DMS79 treated with DMSO at 0.1 percent for 48 hours (cell line): ENCODE data around the gene DNM2.
"Not testable (repeated sequence)": the region's sequence is repeated elsewhere in the genome, so short reads cannot be mapped to it uniquely, and the experiment has no call there.

ENCODE experiments used
- DNase-seq: peaks from one replicate; lab custom pipeline; 2025; lab: John Stamatoyannopoulos, UW

The DNM2 gene

DNA sequence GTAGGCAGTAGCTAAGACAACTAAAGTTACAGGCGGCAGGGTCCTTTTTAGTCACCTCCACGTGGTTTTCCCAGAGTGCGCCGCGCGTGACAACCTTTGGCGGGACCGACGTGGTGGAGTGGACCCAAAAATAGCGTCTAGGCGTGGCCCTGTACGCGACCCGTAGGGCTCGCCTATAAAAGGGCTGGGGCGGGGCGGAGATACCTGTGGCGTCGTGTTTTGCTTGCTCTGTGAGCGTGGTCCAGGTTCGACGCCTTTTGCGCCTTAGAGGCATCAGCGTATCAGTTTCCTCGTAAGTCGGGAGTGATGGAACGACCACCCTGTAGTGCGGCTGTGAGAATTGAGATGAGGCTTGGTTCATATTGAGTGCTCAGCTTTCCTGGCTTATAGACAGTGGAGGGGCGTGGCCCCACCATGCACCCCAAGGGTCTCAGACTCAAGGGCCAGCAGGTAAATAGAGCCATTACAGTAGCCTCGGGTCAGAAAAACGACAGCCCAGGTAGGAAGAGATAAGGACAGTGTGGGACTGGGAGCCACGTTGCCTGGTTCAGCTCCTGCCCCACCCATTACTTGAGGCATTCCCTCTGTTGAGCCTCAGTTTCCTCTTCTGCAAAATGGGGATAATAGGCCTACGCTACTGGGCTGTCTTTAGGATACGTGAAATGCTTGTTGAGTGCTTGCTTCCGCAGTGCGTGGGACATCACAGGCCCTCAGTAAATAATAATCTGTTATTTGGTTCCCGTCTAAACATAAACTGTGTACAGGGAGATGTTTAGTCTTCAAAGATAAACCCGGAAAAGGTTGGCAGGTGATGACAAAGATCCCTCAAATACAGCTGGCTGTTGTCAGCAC is 118.8 kb downstream of the DNM2 start:
- peak; percentile 98 for DNase-seq

DNA sequence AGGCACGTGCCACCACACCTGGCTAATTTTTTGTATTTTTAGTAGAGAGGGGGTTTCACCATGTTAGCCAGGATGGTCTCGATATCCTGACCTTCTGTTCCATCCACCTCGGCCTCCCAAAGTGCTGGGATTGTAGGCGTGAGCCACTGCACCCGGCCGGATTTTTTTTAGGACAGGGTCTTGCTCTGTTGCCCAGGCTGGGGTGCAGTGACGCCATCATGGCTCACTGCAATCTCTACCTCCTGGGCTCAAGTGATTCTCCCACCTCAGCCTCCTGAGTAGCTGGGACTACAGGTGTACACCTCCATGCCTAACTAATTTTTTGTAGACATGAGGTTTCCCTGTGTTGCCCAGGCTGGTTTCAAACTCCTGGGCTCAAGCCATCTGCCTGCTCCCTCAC is 119.8 kb downstream of the DNM2 start:
- not testable (repeated sequence) for DNase-seq

DNA sequence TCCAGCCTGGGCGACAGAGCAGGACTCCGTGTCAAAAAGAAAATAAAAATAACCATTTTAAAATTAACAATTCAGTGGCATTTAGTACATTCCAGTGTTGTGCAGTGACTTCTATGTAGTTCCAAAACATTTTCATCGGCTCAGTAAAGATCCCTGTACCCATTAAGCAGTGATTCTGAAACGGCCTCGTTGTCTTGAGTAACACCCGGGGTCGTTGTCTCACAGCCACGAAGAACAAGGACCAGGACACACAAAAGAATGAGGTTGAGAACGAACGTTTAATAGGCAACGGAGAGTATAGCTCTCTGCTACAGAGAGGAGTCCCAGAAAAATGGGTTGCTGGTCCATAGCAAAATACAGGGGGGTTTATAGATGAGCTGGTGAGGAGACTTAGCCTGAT is 120.5 kb downstream of the DNM2 start:
- no peak for DNase-seq

DNA sequence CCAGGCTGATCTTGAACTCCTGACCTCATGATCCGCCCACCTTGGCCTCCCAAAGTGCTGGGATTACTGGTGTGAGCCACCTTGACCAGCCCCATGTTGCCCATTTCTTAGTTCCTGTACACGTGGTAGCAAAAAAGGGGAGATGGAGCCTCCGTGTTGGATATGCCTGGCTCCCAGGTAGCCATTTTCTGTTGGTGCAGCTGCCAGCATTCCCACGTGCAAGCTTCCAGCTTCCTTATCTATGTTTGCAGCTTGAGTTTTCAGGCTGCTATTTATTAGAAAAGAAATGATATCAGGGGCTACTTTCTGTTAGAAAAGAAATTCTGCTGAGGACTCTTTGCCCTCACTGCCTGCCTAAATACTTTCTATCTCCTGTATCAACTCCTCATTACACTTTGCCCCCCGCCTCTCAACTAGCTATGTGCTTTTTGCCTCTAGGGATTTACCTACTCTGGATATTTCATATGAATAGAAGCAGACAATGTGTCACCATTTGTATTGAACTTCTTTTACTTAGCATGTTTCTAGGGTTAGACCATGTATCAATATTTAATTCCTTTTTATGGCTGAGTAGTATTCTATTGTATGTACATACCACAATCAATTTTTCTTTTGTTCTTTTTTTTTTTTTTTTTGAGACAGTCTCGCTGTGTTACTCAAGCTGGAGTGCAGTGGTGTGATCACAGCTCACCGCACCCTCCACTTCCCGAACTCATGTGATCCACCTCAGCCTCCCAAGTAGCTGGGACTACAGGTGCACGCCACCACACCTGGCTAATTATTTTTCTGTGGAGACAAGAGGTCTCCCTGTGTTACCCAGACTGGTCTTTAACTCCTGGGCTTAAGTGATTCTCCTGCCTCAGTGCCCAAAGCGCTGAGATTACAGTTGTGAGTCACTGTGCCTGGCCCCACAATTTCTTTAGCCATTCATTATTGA is 121.5 kb downstream of the DNM2 start:
- DNase-seq: no peak

DNA sequence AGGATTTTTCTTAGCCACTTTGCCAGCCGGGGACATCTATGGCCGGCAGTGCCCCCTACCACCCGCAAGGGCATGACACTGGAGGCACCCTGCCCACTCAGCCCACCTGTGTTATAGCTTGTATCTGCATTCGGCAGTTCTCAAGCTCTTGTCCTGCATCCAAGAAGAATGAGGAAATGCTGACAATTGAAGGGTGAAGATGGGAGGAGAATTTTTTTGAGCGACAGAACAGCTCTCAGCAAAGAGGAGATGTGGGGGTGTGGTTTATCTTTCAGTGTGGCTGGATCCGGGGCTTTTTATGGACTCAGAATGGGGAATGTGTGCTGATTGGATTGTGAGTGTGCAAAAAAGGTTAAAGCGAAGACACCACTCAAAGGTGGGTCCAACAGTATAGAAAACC is 124.9 kb downstream of the DNM2 start:
- no peak for DNase-seq

DNA sequence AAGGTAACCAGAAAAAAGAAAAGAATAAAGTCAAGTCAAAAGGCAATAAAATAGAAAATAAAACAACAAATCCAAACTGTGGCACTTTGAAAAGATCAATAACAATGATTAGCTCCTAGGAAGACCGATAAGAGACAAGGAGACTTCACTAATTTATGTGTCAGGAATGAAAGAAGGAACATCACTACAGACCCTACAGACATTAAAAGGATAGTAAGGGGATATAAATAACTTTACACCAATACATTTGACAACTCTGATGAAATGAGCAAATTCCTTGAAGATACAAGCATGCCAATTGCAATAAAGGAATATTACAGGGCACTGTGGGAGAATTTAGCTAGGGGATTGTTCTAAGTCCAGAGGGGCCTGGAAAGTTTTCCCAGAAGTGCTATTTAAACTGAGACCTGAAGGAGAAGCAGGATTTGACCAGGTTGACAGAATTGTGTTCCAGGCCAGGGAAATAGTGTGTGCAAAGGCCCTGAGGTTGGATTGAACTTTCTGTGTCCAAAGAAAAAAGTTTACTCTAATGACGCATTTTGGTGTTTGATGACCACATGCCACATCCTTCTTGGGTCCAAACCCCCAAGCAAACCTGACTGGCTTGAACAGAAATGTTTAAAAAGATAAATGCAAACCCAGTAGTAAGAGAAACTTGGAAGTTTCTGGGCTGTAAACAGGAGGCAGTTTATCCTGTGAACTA is 128.8 kb downstream of the DNM2 start:
- no peak for DNase-seq

DNA sequence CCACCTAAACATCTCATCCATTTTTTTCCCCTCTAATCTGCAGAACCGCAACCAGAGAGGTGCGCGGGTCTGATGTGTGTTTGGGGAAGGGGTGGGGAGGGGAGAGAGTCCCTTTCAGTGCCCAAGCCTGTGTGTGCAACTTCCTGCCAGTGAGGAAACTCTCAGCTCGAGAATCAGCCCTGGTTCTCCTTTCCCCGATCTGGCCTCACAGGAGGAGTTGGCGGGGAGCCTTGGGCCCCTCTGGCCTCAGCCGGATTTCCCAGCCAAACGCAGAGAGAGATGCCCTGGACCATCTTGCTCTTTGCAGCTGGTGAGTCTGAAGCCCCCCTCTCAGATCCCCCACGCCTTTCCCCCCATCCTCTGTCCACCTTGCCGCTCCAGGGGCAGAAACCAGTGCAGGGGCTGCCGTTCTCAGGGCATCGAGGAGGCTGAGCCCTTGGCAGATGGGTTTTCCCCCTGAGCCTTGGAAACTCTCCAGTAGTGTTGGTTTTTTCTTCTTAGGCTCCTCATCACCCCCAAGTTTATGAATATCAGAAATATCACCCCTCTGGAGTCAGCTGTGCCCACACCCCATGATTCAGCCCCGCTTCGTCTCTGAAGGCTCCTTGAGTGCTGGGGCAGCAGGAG is 130.5 kb downstream of the DNM2 start, which contains the start of gene C19orf38:
Gene C19orf38 (plus strand): TSS at position 186 of the 627 bp plus-strand sequence. CDS start 94 bp downstream, at position 280.
- no peak for DNase-seq

DNA sequence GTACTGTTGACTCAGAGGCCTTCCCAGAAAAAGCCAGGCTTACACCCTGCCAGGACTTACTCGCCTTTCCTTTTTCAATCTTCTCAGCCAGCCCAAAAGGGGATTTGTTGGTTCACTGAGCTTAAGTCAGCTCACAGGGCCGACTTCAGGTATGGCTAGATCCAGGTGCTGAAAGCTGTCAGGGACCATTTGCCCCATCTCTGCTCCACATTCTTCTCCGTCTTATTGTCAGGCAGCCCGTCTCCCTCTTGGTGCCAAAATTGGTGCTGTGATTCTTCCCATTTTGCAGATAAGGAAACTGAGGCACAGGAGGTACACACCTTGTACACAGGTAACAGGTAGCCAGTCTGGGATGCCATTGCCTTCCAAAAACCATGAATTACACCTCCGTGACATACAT is 132.8 kb downstream of the DNM2 start:
- DNase-seq: no peak

DNA sequence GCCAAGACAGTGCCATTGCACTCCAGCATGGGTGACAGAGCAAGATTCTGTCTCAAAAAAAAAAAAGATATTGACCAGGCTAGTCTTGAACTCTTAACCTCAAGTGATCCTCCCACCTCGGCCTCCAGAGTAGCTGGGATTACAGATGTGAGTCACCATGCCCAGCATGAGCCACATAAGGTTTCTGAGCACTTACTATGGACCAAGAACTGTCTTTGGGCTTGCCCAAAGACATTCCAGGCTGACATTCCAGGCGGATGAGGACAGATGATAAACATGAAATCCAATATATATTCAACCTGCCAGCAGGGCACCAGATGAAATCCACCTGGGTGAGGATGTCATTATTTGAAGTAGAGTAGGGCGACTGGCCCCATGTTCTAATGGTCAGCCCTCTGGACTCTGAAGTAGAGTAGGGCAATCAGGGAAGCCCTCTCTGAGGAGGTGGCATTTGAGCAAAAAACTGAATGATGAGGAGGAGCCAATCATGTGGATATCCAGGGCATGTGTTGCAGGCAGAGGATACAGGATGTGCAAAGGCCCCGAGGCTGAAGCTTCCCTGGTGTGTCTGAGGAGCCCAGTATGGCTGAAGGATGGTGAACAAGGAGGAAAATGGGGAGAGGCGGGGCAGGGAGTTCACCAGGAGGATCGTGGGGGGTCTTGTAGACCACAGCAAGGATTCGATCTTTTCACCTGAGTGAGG is 134.4 kb downstream of the DNM2 start:
- no peak for DNase-seq

DNA sequence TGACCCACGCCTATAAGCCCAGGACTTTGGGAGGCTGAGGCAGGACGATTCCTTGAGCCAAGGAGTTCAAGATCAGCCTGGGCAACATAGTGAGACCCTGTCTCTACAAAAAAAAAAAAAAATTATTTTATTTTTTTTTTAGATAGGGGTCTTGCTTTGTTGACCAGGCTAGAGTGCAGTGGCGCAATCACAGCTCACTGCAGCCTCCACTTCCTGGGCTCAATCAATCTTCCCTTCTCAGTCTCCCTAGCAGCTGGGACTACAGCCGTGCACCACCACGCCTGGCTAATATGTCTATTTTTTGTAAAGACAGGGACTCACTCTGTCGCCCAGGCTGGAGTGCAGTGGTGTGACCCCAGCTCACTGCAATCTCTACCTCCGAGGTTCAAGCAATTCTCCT is 135.1 kb downstream of the DNM2 start:
- DNase-seq: no peak

DNA sequence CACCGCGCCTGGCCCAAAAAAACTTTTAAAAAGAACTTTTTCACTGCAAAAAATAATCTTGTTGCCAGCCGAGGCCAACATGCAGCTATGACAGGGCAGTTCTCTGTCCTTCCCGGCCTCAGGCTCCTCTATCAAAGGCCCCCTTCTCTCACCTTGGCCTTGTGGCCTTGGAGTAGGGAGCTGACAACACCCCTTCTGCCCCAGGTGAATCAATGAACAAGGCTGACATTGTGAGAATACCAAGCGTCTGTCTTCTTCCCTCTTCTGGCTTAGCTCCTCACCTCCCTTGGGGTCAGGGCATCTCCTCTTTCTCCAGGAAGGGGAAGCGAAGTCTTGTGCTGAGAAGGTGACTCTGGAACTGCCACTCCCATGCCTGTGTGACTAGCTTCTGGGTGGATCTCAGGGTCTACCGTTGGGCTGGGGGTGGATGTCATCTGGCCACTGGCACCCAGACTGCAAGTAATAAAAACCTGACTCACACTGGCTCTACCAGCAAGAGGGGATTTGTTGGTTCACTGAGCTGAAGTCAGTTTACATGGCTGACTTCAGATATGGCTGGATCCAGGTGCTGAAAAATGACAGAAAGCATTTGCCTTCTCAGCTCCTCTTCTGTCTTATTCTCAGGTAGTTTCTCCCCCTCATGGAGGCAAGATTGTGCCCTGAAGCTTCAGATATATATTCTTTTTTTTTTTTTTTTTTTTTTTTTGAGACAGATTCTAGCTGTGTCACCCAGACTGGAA is 136.6 kb downstream of the DNM2 start:
- no peak for DNase-seq

DNA sequence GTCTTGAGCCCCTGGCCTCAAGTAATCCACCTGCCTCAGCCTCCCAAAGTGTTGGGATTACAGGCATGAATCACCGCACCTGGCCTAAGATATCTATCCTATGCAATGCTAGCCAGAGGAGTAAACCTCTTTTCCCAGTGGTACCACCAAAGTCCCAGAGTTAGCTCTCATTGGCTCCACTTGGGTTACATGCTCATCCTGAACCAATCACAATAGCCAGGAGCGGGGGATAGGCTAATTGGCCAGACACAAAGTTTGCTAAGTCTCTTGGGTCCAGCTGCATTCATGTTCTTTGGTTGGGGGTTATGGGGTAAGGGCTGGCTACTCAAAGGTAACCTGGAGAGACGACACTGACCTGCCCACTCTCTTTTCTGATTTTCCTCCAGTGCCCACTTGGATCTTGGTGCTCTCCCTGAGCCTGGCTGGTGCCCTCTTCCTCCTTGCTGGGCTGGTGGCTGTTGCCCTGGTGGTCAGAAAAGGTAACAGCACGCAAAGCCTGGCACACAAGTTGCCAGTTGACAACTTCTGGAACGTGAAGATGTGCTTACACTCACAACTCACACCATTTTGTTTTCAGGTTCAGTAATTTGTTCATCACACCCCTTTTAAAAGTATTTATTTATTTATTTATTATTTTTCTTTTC is 138.1 kb downstream of the DNM2 start:
- no peak for DNase-seq

DNA sequence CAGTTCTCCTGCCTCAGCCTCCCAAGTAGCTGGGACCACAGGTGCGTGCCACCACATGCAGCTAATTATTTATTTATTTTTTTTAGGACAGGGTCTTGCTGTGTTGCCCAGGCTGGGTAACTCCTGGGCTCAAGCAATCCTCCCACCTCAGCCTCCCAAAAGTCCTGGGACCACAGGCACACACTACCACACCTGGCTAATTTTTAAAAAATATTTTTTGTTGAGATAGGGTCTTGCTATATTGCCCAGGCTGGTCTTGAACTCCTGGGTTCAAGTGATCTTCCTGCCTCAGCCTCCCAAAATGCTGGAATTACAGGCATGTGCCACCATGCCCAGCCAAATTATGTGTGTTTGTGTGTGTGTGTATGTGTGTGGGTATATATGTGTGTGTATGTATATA is 139.0 kb downstream of the DNM2 start:
- DNase-seq: not testable (repeated sequence)

DNA sequence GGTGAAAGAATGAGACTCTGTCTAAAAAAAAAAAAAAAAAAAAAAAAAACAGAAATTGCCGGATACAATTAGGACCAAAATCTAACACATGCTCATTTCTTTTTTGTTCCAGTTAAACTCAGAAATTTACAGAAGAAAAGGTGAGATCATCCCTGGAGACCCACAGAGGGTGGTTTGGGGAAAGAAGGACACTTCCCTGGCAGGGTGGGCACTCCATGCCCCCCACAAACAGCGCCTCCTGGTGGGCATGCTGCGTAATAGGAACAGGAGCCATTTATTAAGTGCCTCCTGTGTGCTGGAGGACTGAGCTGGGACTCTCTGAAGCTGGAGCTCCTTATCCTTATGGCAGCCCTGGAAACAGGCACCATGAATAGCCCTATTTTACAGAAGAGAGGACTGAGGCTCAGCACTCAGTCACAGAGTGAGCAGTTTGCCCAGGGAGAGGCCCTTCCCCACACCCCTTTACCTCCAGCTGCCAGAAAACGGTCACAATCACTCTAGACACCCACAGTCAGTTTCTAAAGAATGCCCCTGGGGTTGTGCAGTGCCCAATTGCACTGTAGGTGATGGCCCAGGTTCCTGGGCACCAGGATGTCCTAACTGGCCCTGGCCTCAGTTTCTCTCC is 140.4 kb downstream of the DNM2 start:
- DNase-seq: no peak

DNA sequence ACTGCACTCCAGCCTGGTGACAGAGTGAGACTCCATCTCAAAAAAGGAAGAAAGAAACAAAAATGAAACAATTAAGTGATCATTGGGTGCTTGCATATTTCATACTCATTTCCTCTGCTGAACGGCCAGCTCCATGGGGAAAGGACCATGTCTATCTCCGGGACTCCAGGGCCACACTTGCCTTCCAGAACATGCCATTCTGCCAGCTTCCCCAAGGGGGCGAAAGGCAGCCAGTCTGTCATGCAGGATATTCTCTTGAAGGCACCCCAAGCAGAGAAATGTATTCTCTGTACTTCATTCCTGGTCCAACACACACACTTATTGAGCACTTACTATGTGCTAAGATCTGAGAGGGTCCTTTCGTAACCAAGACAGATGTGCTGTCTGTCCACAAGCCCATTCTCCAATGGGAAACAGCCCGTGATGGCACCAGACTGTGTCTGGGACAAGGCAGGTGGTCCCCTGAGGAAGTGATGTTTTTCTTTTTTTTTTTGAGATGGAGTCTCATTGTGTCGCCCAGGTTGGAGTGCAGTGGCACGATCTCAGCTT is 143.3 kb downstream of the DNM2 start:
- DNase-seq: no peak

DNA sequence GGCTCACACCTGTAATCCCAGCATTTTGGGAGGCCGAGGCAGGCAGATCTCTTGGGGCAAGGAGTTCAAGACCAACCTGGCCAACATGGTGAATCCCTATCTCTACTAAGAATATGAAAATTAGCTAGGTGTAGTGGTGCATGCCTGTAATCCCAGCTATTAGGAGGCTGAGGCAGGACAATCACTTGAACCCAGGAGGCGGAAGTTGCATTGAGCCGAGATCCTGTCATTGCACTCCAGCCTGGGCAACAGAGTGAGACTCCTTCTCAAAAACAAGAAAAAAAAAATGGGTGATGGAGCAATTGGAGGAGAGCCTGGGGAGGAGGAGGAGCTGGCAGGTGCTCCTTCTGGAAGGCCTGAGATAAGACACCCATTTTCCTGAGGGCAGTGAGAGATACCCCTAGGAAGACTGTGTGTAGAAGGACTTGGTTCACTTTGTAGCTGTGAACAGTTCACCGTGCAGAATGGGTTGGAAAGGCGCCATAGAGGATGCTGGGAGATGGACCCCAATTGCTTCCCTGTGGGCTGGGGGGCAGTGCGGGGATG is 144.8 kb downstream of the DNM2 start:
- DNase-seq: no peak

DNA sequence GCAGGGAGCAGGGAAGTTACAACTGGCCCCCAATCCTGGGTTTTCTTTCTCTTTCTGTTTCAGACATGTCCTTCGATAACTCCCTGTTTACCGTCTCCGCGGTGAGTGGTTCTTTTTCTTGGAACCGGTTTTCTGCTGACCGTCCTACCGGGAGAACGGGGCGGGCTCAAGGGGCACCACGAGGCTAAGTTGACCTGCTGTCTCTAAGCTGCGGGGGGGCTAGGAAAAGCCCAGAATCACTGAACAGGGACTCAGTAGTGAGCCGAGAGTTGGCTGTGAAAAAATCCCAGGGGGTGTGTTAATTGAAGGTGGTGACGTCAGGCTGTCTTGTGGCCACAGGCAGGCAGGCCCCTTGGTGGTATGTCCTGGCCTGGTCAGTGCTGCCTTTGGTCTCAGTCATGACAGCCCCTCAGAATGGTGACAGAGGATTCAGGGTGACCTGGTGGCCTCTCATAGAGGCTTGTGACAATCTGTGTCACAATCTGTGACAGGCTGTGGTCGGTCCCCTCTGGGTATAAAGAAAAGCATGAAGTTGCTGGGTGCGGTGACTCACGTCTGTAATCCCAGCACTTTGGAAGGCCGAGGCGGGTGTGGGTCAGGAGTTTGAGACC is 145.3 kb downstream of the DNM2 start:
- DNase-seq: no peak

DNA sequence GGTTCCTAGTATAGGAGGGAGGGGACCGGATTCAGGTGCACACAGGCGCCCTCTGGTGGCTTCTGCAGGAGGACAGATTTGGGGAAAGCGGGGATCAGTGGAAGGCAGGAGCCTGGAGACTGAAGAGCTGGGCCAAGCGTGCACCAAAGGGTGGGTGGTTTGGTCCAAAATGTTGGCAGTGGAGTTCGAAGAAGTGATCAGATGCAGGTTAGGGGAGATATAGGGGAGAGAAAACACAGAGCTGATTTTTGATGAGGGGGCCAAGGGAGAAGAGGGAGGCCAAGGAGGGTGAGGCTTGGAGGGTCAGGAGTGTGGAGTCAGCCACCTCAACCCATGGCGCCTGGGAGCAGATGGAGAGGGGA is 146.6 kb downstream of the DNM2 start:
- DNase-seq: peak; percentile 81

DNA sequence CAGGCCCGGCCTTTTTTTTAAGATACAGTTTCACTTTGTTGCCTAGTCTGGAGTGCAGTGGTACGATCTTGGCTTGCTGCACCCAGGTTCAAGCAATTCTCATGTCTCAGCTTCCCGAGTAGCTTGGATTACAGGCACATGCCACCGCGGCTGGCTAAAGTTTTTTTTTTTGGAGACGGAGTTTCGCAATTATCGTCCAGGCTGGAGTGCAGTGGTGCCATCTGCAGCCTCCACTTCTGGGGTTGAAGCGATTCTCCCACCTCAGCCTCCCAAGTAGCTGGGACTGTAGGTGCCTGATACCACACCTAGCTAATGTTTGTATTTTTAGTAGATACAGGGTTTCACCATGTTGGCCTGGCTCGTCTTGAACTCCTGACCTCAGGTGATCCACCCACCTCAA is 148.6 kb downstream of the DNM2 start:
- no peak for DNase-seq
